Right lobe of liver (tissue), 6 donors: ENCODE measurements around the gene NFKBIZ. TPM values are rescaled to one million over a fixed set of nuclear protein-coding genes. Genes with fewer than 3 reads are reported as not detected.

Experiments
- ATAC-seq, 4 donors: fragments of 200-7000 bp; cut with Tn5 transposase; one replicate each; pipeline ENCODE4 v1.9.1; 2020; ENCODE audit warnings: mild to moderate bottlenecking in 4 of 4, moderate library complexity in 4 of 4
- DNase-seq, 3 donors: peaks; one replicate each; pipeline ENCODE4 v3.0.0-alpha.2; 2020
- H3K27ac ChIP-seq, 3 donors: fragments of 200-600 bp; one replicate each; pipeline ENCODE4 v1.8.0; 2022
- H3K27me3 ChIP-seq, 2 donors: fragments of 200-600 bp; one replicate each; pipeline ENCODE4 v1.8.0; 2022
- H3K36me3 ChIP-seq, 4 donors: fragments of 200-600 bp; sonication (generic) in 1 of 4; one replicate each; pipeline versions ENCODE4 v1.5.1 to v1.8.0; 2017 to 2022; ENCODE audit warnings: control low read depth in 1 of 4
- H3K4me1 ChIP-seq, 4 donors: fragments of 200-600 bp; sonication (generic) in 1 of 4; one replicate each; pipeline versions ENCODE4 v1.5.1 to v1.8.0; 2017 to 2022; ENCODE audit warnings: control low read depth in 1 of 4
- H3K4me3 ChIP-seq, 3 donors: fragments of 200-600 bp; one replicate each; pipeline ENCODE4 v1.8.0; 2022
- H3K9me3 ChIP-seq, 4 donors: fragments of 200-600 bp; sonication (generic) in 1 of 4; one replicate each; pipeline versions ENCODE4 v1.5.1 to v1.8.0; 2017 to 2022; ENCODE audit warnings: control low read depth in 1 of 4
- CTCF ChIP-seq, 4 donors: fragments of 200-600 bp in 3 of 4; fragments of 450-650 bp in 1 of 4; IDR thresholded peaks; one replicate each; pipeline versions ENCODE4 v1.5.1 to v1.8.0; 2016 to 2022; ENCODE audit warnings: antibody characterized with exemption in 4 of 4, mild to moderate bottlenecking in 2 of 4
- POLR2A ChIP-seq: fragments of 450-650 bp; IDR thresholded peaks from one replicate; pipeline ENCODE4 v1.6.1; 2017; ENCODE audit warnings: antibody characterized with exemption, mild to moderate bottlenecking
- WGBS: methylation state at CpG from one replicate; pipeline ENCODE4 v1.1.6; 2018; ENCODE audit warnings: low coverage, low lambda C conversion rate; ENCODE audit not compliant: insufficient coverage; ENCODE audit errors: missing lambda C conversion rate; 5-methylcytosine and 5-hydroxymethylcytosine counted together
- intact Hi-C, 2 donors: fragments of 100-400 bp; cut with DNase I; formaldehyde crosslinking; loops; one replicate each; pipeline versions ENCODE4 v1.11.2 to v1.14.1; 2022
- total RNA-seq, 6 experiments: library from RNA; depleted of rRNA in 2 of 6; stranded (reverse); fragments of >200 nt in 2 of 6; fragmentation: NEBNext Ultra II Directional in 3 of 6; extraction: Animal tissue kit (Norgen Biotek cat#: 25700) in 3 of 6; gene quantifications; one replicate each; pipeline versions ENCODE4 v1.1.0 to v1.2.4, GENCODE V29; 2016 to 2023
- donor health status: DM: no; HTN: yes; CAD: no.
- donor health status: DM: no; HTN: no; CAD: no.
- donor health status: DM: no; HTN: no; CAD: no.
- donor health status: DM: no; HTN: yes; CAD: no.
- donor health status: DM: no; HTN: yes; CAD: no.

The NFKBIZ gene
- total RNA-seq, 6 experiments from 2014 or later, result 23.4 to 83.1 (median 44.4) TPM

GRCh38 chr3:101870138-101870537 lies 20.8 kb downstream of the NFKBIZ start:
- Histone ChIP-seq H3K27ac (no peak overlapping the region), H3K4me1 (peaks cover 0 to 35% (median 13%) of the 10 kb centered on the region in 4 donors), H3K4me3 (no peak overlapping the region), H3K27me3 (no peaks in the 10 kb centered on the region), H3K9me3 (no peaks in the 10 kb centered on the region), H3K36me3 (no peaks in the 10 kb centered on the region)
- 95% methylated on average over 4 of the region's 5 CpGs for WGBS
- ATAC-seq, result no peak
- no peak for TF ChIP-seq POLR2A
- no peak for TF ChIP-seq CTCF (IDR thresholded peaks at IDR 0.05)
- DNase-seq, result no peak
- intact Hi-C loops, result no loop called here

- WGBS, result 47% methylated on average over 2 of the region's 2 CpGs
- Histone ChIP-seq H3K27me3 (no peaks in the 10 kb centered on the region), H3K36me3 (no peaks in the 10 kb centered on the region), H3K9me3 (no peaks in the 10 kb centered on the region), H3K4me1 (peaks cover 0 to 16% (median 5%) of the 10 kb centered on the region in 4 donors), H3K27ac (no peak overlapping the region), H3K4me3 (no peak overlapping the region)
- TF ChIP-seq CTCF (IDR thresholded peaks at IDR 0.05) (no peak), POLR2A (no peak)
- DNase-seq, result no peak
- intact Hi-C loops, result no loop called here
- ATAC-seq, result no peak
Observed at GRCh38 chr3:101873619-101874018, 24.3 kb downstream of the NFKBIZ start.

- DNase-seq (no peak), ATAC-seq (no peak)
- WGBS, result 64% methylated on average over 8 of the region's 8 CpGs
- H3K4me3 ChIP-seq, result no peak overlapping the region
- peaks cover 0 to 18% (median 2%) of the 10 kb centered on the region in 4 donors for H3K4me1 ChIP-seq
- no peaks in the 10 kb centered on the region for H3K27me3 ChIP-seq
- no peak overlapping the region for H3K27ac ChIP-seq
- no peaks in the 10 kb centered on the region for H3K36me3 ChIP-seq
- no peaks in the 10 kb centered on the region for H3K9me3 ChIP-seq
- intact Hi-C loops, result no loop called here
- TF ChIP-seq POLR2A (no peak), CTCF (IDR thresholded peaks at IDR 0.05) (no peak)
Observed at GRCh38 chr3:101876142-101876541, 26.8 kb downstream of the NFKBIZ start.

GRCh38 chr3:101878589-101878988 lies 29.3 kb downstream of the NFKBIZ start:
- WGBS, result 30% methylated on average over 2 of the region's 2 CpGs
- ATAC-seq (peak; percentile 73 to 89 (median 84)), DNase-seq (peak in 1 of 3 donors; percentile 75)
- H3K27ac ChIP-seq, result peak overlapping the region; percentile 42 to 72 (median 53)
- H3K27me3 ChIP-seq, result no peaks in the 10 kb centered on the region
- H3K4me3 ChIP-seq, result no peak overlapping the region
- intact Hi-C loops, result no loop called here
- no peaks in the 10 kb centered on the region for H3K9me3 ChIP-seq
- no peak for TF ChIP-seq POLR2A
- no peak for TF ChIP-seq CTCF (IDR thresholded peaks at IDR 0.05)
- no peaks in the 10 kb centered on the region for H3K36me3 ChIP-seq
- peaks cover 0 to 18% (median 2%) of the 10 kb centered on the region in 4 donors for H3K4me1 ChIP-seq

- H3K9me3 ChIP-seq, result no peaks in the 10 kb centered on the region
- no peaks in the 10 kb centered on the region for H3K36me3 ChIP-seq
- 29% methylated on average over 2 of the region's 2 CpGs for WGBS
- peak overlapping the region; percentile 33 to 72 (median 53) for H3K27ac ChIP-seq
- ATAC-seq (peak; percentile 87 to 94 (median 88)), DNase-seq (peak in 1 of 3 donors; percentile 72)
- no peaks in the 10 kb centered on the region for H3K27me3 ChIP-seq
- intact Hi-C loops, result no loop called here
- no peak overlapping the region for H3K4me3 ChIP-seq
- peaks cover 0 to 18% (median 2%) of the 10 kb centered on the region in 4 donors for H3K4me1 ChIP-seq
- TF ChIP-seq POLR2A (no peak), CTCF (IDR thresholded peaks at IDR 0.05) (no peak)
Observed at GRCh38 chr3:101879102-101879501, 29.8 kb downstream of the NFKBIZ start.
